Endothelial cell (in vitro differentiated cells): ENCODE data around the gene DLL4. TPM values are rescaled to one million over a fixed set of nuclear protein-coding genes. Genes with fewer than 3 reads are reported as not detected.

ENCODE experiments used
- DNase-seq: peaks from one replicate; pipeline ENCODE4 v3.0.0; 2021; ENCODE audit warnings: low spot score
- H3K27ac Mint-ChIP-seq: one replicate; pipeline ENCODE4 v1.8.0; 2021; ENCODE audit warnings: mixed read lengths, inconsistent platforms; ENCODE audit not compliant: unreplicated experiment
- H3K27me3 Mint-ChIP-seq: one replicate; pipeline ENCODE4 v1.8.0; 2021; ENCODE audit warnings: mild to moderate bottlenecking, moderate library complexity, mixed read lengths, inconsistent platforms; ENCODE audit not compliant: unreplicated experiment
- H3K36me3 Mint-ChIP-seq: one replicate; pipeline ENCODE4 v1.8.0; 2021; ENCODE audit warnings: mild to moderate bottlenecking, low read depth, mixed read lengths, inconsistent platforms; ENCODE audit not compliant: unreplicated experiment
- H3K4me1 Mint-ChIP-seq: one replicate; pipeline ENCODE4 v1.8.0; 2021; ENCODE audit warnings: mild to moderate bottlenecking, mixed read lengths, inconsistent platforms; ENCODE audit not compliant: unreplicated experiment
- H3K4me3 Mint-ChIP-seq: one replicate; pipeline ENCODE4 v1.8.0; 2021; ENCODE audit warnings: mild to moderate bottlenecking, mixed read lengths, inconsistent platforms; ENCODE audit not compliant: unreplicated experiment
- H3K9me3 Mint-ChIP-seq: one replicate; pipeline ENCODE4 v1.8.0; 2021; ENCODE audit warnings: mixed read lengths, inconsistent platforms; ENCODE audit not compliant: unreplicated experiment
- total RNA-seq: library from RNA; stranded (reverse); fragmentation: NEBNext Ultra II Directional; extraction: Animal tissue kit (Norgen Biotek cat#: 25700); gene quantifications from one replicate; pipeline ENCODE4 v1.2.1, GENCODE V29; 2021; ENCODE audit not compliant: unreplicated experiment
- TF ChIP-seq, protein P1 (sequence below): fragments of 200-600 bp; sonication (generic); IDR thresholded peaks from one replicate; pipeline ENCODE4 v1.5.0; 2021; ENCODE audit warnings: antibody characterized with exemption; ENCODE audit not compliant: unreplicated experiment

Gene DLL4
- total RNA-seq, 1 donor from 2014 or later = 257 TPM

DNA sequence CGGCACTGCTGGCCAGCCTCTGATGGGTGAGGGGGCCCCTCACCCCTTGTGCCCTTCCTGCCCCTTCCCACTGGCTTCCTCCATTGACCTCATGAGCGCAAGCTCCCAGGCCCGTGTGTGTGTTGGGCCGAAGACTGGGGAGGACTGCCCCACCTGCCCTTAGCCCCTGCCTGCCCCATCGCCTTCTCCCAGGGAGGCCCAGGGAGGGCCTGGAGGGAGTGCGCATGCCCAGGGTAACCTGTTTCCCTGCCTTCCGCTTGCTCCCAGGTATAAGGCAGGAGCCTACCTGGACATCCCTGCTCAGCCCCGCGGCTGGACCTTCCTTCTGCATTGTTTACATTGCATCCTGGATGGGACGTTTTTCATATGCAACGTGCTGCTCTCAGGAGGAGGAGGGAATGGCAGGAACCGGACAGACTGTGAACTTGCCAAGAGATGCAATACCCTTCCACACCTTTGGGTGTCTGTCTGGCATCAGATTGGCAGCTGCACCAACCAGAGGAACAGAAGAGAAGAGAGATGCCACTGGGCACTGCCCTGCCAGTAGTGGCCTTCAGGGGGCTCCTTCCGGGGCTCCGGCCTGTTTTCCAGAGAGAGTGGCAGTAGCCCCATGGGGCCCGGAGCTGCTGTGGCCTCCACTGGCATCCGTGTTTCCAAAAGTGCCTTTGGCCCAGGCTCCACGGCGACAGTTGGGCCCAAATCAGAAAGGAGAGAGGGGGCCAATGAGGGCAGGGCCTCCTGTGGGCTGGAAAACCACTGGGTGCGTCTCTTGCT lies 8.8 kb downstream of the DLL4 start:
- H3K27ac Mint-ChIP-seq = peak overlapping the region; percentile 63
- H3K9me3 Mint-ChIP-seq = no peaks in the 10 kb centered on the region
- H3K27me3 Mint-ChIP-seq = peaks cover 35% of the 10 kb centered on the region
- TF ChIP-seq, protein P1, sequence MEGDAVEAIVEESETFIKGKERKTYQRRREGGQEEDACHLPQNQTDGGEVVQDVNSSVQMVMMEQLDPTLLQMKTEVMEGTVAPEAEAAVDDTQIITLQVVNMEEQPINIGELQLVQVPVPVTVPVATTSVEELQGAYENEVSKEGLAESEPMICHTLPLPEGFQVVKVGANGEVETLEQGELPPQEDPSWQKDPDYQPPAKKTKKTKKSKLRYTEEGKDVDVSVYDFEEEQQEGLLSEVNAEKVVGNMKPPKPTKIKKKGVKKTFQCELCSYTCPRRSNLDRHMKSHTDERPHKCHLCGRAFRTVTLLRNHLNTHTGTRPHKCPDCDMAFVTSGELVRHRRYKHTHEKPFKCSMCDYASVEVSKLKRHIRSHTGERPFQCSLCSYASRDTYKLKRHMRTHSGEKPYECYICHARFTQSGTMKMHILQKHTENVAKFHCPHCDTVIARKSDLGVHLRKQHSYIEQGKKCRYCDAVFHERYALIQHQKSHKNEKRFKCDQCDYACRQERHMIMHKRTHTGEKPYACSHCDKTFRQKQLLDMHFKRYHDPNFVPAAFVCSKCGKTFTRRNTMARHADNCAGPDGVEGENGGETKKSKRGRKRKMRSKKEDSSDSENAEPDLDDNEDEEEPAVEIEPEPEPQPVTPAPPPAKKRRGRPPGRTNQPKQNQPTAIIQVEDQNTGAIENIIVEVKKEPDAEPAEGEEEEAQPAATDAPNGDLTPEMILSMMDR = no peak
- H3K36me3 Mint-ChIP-seq = peaks cover 64% of the 10 kb centered on the region
- peak overlapping the region; percentile 97 for H3K4me3 Mint-ChIP-seq
- no peak for DNase-seq
- H3K4me1 Mint-ChIP-seq = peaks cover 74% of the 10 kb centered on the region

DNA sequence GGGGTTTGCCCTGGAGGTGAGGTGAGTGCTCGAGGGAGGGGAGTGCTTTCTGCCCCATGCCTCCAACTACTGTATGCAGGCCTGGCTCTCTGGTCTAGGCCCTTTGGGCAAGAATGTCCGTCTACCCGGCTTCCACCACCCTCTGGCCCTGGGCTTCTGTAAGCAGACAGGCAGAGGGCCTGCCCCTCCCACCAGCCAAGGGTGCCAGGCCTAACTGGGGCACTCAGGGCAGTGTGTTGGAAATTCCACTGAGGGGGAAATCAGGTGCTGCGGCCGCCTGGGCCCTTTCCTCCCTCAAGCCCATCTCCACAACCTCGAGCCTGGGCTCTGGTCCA lies 9.4 kb downstream of the DLL4 start:
- DNase-seq = no peak
- peaks cover 33% of the 10 kb centered on the region for H3K27me3 Mint-ChIP-seq

DNA sequence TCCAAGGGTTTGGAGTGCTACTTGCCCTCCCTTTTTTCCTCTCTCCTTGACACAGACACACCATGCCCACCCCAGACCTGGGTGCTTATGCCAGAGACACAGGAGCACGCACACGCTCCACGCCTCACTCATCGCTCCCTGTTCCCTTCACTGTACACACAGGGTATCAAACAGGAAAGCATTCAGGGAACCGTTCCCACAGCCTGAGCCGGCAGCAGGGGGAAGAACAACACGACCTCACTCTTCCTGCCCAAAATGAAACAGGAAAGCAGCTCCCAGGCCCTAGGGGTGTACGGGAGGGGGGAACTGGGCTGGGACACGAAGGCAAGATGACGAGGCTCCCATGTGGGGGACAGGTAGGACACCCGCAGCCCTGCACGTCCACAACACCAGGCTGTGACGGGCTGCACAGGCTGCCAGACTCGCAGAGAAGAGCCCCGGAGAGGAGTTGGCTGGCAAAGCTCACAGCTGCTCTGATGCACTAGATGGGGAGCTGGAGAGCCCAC lies 11.2 kb downstream of the DLL4 start:
- Mint-ChIP-seq H3K4me3 (peak overlapping the region; percentile 91), H3K9me3 (no peaks in the 10 kb centered on the region), H3K4me1 (peaks cover 56% of the 10 kb centered on the region), H3K27ac (peak overlapping the region; percentile 94), H3K36me3 (peaks cover 53% of the 10 kb centered on the region), H3K27me3 (peaks cover 28% of the 10 kb centered on the region)
- TF ChIP-seq, protein P1 = no peak
- DNase-seq = peak; percentile 39

More for the DNA sequence above, 9.4 kb downstream of the DLL4 start:
- peak overlapping the region; percentile 18 for H3K27ac Mint-ChIP-seq
- TF ChIP-seq, protein P1 = no peak
- H3K4me1 Mint-ChIP-seq = peaks cover 72% of the 10 kb centered on the region
- peaks cover 60% of the 10 kb centered on the region for H3K36me3 Mint-ChIP-seq
- H3K9me3 Mint-ChIP-seq = no peaks in the 10 kb centered on the region
- peak overlapping the region; percentile 97 for H3K4me3 Mint-ChIP-seq

DNA sequence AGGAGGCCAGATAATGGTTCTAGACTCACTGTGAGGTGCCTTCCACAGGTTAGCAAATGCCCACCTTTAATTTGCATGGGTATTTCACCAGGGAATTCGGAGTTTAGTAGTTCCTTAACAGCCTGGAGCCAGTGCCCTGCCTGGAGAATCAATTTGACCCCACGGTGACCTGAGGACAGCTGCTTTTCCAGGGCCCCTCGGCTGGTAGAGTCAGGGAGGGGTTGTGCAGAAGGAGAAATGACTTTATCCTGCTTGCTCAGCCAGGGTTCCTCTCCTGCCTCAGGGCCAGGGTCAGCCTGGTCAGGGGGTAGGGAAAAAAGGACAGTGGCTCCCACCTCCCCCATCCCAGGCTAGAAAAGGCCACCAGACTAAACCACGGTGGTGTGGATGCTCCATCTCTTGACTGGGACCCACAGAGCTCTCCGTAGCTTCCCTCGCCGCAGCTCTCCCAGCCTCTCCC lies 12.0 kb downstream of the DLL4 start:
- Mint-ChIP-seq H3K4me3 (peak overlapping the region; percentile 91), H3K4me1 (peaks cover 48% of the 10 kb centered on the region), H3K36me3 (peaks cover 46% of the 10 kb centered on the region), H3K27me3 (peaks cover 22% of the 10 kb centered on the region), H3K9me3 (no peaks in the 10 kb centered on the region), H3K27ac (peak overlapping the region; percentile 94)
- DNase-seq = no peak
- TF ChIP-seq, protein P1 = no peak
